ENCODE results near the gene IFNGR1. TPM values are rescaled to one million over a fixed set of nuclear protein-coding genes. Genes with fewer than 3 reads are reported as not detected.

IFNGR1 gene
- total and polyA plus RNA-seq, 2 of the 13 experiments (the other 11 are each of a cell fraction or from before 2014, with no cell fraction given): 82.8 to 87.8 TPM

- Histone ChIP-seq H4K20me1 (ENCODE audit: insufficient read depth, low read length) (no peaks in the 10 kb centered on the region), H3K4me2 (ENCODE audit: low read depth, low read length) (no peak overlapping the region), H3K4me3 (replicated peaks in 1 of 3; ENCODE audit: insufficient read depth in 1 of 3, low read depth in 2 of 3, low read length in 3 of 3) (no peak overlapping the region), H3K79me2 (ENCODE audit: insufficient read depth, low read length) (no peaks in the 10 kb centered on the region), H3K27me3 (ENCODE audit: control insufficient read depth in 1 of 2, insufficient read depth in 2 of 2, low read length in 2 of 2) (peaks cover 0 to 14% of the 10 kb centered on the region in 2 experiments; a peak in 3 of 5 replicates), H3K4me1 (ENCODE audit: insufficient read depth, low read length) (no peaks in the 10 kb centered on the region), H3K9ac (ENCODE audit: insufficient read depth, low read depth, low read length) (no peak overlapping the region), H2AFZ (ENCODE audit: low read length) (no peak overlapping the region), H3K9me3 (ENCODE audit: low read length) (peaks cover 14% of the 10 kb centered on the region), H3K36me3 (replicated peaks in 1 of 2; ENCODE audit: control insufficient read depth in 1 of 2, insufficient read depth in 2 of 2, low read length in 2 of 2) (no peaks in the 10 kb centered on the region), H3K27ac (ENCODE audit: extremely low read length, insufficient read depth, low read length) (no peak overlapping the region)
- TF ChIP-seq ZNF740 (CRISPR knock-in tag; IDR thresholded peaks at IDR 0.05): no peak
- TF ChIP-seq GLMP (CRISPR knock-in tag; IDR thresholded peaks at IDR 0.05; ENCODE audit: borderline replicate concordance): no peak
- no peak for TF ChIP-seq RBM22 (optimal IDR thresholded peaks at IDR 0.05; ENCODE audit: low read length)
- TF ChIP-seq ZNF256 (CRISPR knock-in tag; conservative IDR thresholded peaks at IDR 0.05): no peak
- no peak for TF ChIP-seq ZSCAN22 (CRISPR knock-in tag; IDR thresholded peaks at IDR 0.05)
- no peak for TF ChIP-seq AFF4 (CRISPR knock-in tag; IDR thresholded peaks at IDR 0.05)
- no peak for TF ChIP-seq ARNT (IDR thresholded peaks at IDR 0.05)
- no peak for TF ChIP-seq ZNF883 (CRISPR knock-in tag; IDR thresholded peaks at IDR 0.05; ENCODE audit: not compliant biosample characterization)
- no peak for TF ChIP-seq ZBTB20 (CRISPR knock-in tag; IDR thresholded peaks at IDR 0.05; ENCODE audit: borderline replicate concordance, low read depth)
- no peak for TF ChIP-seq HNF4G (IDR thresholded peaks at IDR 0.05; ENCODE audit: borderline replicate concordance, low read depth, low read length)
- TF ChIP-seq HNF4G (CRISPR knock-in tag; IDR thresholded peaks at IDR 0.05; ENCODE audit: borderline replicate concordance, low read depth): no peak
- in situ Hi-C loops (cut with HindIII; ENCODE audit: extremely low pct_ligation_motif_present, low pct_unique_long_range_greater_than_20kb) (no loop called here), intact Hi-C loops (cut with micrococcal nuclease; ENCODE audit: unreplicated experiment) (no loop called here)
- ATAC-seq (no peak), DNase-seq (ENCODE audit: low spot score) (no peak), FAIRE-seq (no peak)
- POLR2A ChIA-PET: no interaction called here
- no TSS peak for BruUV-seq (replicated peaks)
- WGBS (ENCODE audit: low lambda C conversion rate): 26% methylated on average over 5 of the region's 5 CpGs
- CTCF ChIA-PET (ENCODE audit: low intra/inter-chr PET ratio, low total read pairs): no interaction called here
Measured at GRCh38 chr6:137161949-137162348, 57.2 kb downstream of the IFNGR1 start.

All from HepG2 (cell line).